HEK293 (cell line): ENCODE results near the gene TGDS.

Source experiments
- HOXA7 ChIP-seq: sonication (generic); formaldehyde crosslinking; IDR thresholded peaks from 2 replicates; pipeline ENCODE4 v1.8.1; 2022; ENCODE audit warnings: missing genetic modification reagents, borderline replicate concordance
- MZF1 ChIP-seq: fragments of 450-650 bp; formaldehyde crosslinking; IDR thresholded peaks from 2 replicates; pipeline ENCODE4 v1.5.1; 2017; ENCODE audit warnings: missing biosample characterization, missing genetic modification characterization, borderline replicate concordance
- REPIN1 ChIP-seq: fragments of 450-650 bp; formaldehyde crosslinking; IDR thresholded peaks from 2 replicates; pipeline ENCODE4 v1.5.1; 2017; ENCODE audit warnings: missing biosample characterization, missing genetic modification characterization, low read depth
- SCRT1 ChIP-seq: fragments of 450-650 bp; formaldehyde crosslinking; IDR thresholded peaks from 2 replicates; pipeline ENCODE4 v1.5.1; 2016; ENCODE audit warnings: missing biosample characterization, missing genetic modification characterization, borderline replicate concordance
- SP3 ChIP-seq: fragments of 450-650 bp; formaldehyde crosslinking; IDR thresholded peaks from 2 replicates; pipeline ENCODE4 v1.5.1; 2016; ENCODE audit warnings: missing biosample characterization, missing genetic modification characterization
- TRIM28 ChIP-seq: IDR thresholded peaks from 2 replicates; pipeline ENCODE4 v1.6.1; 2011; ENCODE audit warnings: low read length, control low read depth, borderline replicate concordance
- ZFHX2 ChIP-seq: fragments of 450-650 bp; formaldehyde crosslinking; conservative IDR thresholded peaks from 2 replicates; pipeline ENCODE4 v1.5.1; 2016; ENCODE audit warnings: missing biosample characterization, missing genetic modification characterization
- ZNF148 ChIP-seq: fragments of 450-650 bp; formaldehyde crosslinking; IDR thresholded peaks from 2 replicates; pipeline ENCODE4 v1.5.0; 2017; ENCODE audit warnings: missing biosample characterization, missing genetic modification characterization, borderline replicate concordance
- ZNF174 ChIP-seq: fragments of 450-650 bp; formaldehyde crosslinking; IDR thresholded peaks from 2 replicates; pipeline ENCODE4 v1.5.0; 2017; ENCODE audit warnings: missing biosample characterization, mild to moderate bottlenecking, missing genetic modification characterization
- ZNF2 ChIP-seq: fragments of 450-650 bp; formaldehyde crosslinking; IDR thresholded peaks from 2 replicates; pipeline ENCODE4 v1.5.1; 2016; ENCODE audit warnings: missing biosample characterization, missing genetic modification characterization
- ZNF292 ChIP-seq: fragments of 450-650 bp; formaldehyde crosslinking; IDR thresholded peaks from 2 replicates; pipeline ENCODE4 v1.5.1; 2016; ENCODE audit warnings: low read depth, missing biosample characterization, missing genetic modification characterization, borderline replicate concordance
- ZNF350 ChIP-seq: fragments of 450-650 bp; formaldehyde crosslinking; IDR thresholded peaks from 2 replicates; pipeline ENCODE4 v1.5.0; 2017; ENCODE audit warnings: missing biosample characterization, mild to moderate bottlenecking, missing genetic modification characterization
- ZNF529 ChIP-seq: fragments of 450-650 bp; formaldehyde crosslinking; IDR thresholded peaks from 2 replicates; pipeline ENCODE4 v1.5.1; 2017; ENCODE audit warnings: missing genetic modification characterization, missing biosample characterization; ENCODE audit not compliant: insufficient replicate concordance
- ZNF549 ChIP-seq: fragments of 450-650 bp; IDR thresholded peaks from 2 replicates; pipeline ENCODE4 v1.5.1; 2018; ENCODE audit warnings: missing biosample characterization, missing genetic modification characterization, mild to moderate bottlenecking, inconsistent platforms, moderate library complexity
- ZNF560 ChIP-seq: fragments of 450-650 bp; formaldehyde crosslinking; IDR thresholded peaks from 2 replicates; pipeline ENCODE4 v1.5.1; 2017; ENCODE audit warnings: missing biosample characterization, missing genetic modification characterization, borderline replicate concordance
- ZNF623 ChIP-seq: fragments of 450-650 bp; formaldehyde crosslinking; IDR thresholded peaks from 2 replicates; pipeline ENCODE4 v1.5.1; 2016; ENCODE audit warnings: missing biosample characterization, missing genetic modification characterization
- ZNF654 ChIP-seq: fragments of 450-650 bp; formaldehyde crosslinking; IDR thresholded peaks from 2 replicates; pipeline ENCODE4 v1.5.1; 2016; ENCODE audit warnings: low read depth, missing biosample characterization, missing genetic modification characterization
- ZNF76 ChIP-seq: fragments of 450-650 bp; formaldehyde crosslinking; IDR thresholded peaks from 2 replicates; pipeline ENCODE4; 2016; ENCODE audit warnings: low read depth, missing biosample characterization, missing genetic modification characterization, borderline replicate concordance
- ZNF776 ChIP-seq: fragments of 450-650 bp; formaldehyde crosslinking; IDR thresholded peaks from 2 replicates; pipeline ENCODE4 v1.5.0; 2017; ENCODE audit warnings: missing biosample characterization, missing genetic modification characterization, borderline replicate concordance
- ZNF791 ChIP-seq: fragments of 450-650 bp; formaldehyde crosslinking; IDR thresholded peaks from 2 replicates; pipeline ENCODE4 v1.5.1; 2016; ENCODE audit warnings: missing biosample characterization, missing genetic modification characterization
- ZSCAN23 ChIP-seq: fragments of 450-650 bp; formaldehyde crosslinking; IDR thresholded peaks from 2 replicates; pipeline ENCODE4 v1.5.1; 2016; ENCODE audit warnings: missing biosample characterization, missing genetic modification characterization
- TF ChIP-seq, protein P1 (sequence below): fragments of 450-650 bp; formaldehyde crosslinking; IDR thresholded peaks from 2 replicates; pipeline ENCODE4 v1.5.1; 2016; ENCODE audit warnings: missing biosample characterization, missing genetic modification characterization, low read depth
- TF ChIP-seq, protein P2 (sequence below): fragments of 450-650 bp; formaldehyde crosslinking; IDR thresholded peaks from 2 replicates; pipeline ENCODE4 v1.5.1; 2016; ENCODE audit warnings: missing biosample characterization, missing genetic modification characterization
- TF ChIP-seq, protein P3 (sequence below): fragments of 450-650 bp; formaldehyde crosslinking; IDR thresholded peaks from 2 replicates; pipeline ENCODE4 v1.5.1; 2016; ENCODE audit warnings: missing biosample characterization, missing genetic modification characterization
- TF ChIP-seq, protein P4 (sequence below): fragments of 450-650 bp; formaldehyde crosslinking; IDR thresholded peaks from 2 replicates; pipeline ENCODE4 v1.5.1; 2016; ENCODE audit warnings: missing biosample characterization, missing genetic modification characterization
- TF ChIP-seq, protein P5 (sequence below): fragments of 450-650 bp; formaldehyde crosslinking; IDR thresholded peaks from 2 replicates; pipeline ENCODE4 v1.5.1; 2016; ENCODE audit warnings: missing biosample characterization, missing genetic modification characterization
- TF ChIP-seq, protein P6 (sequence below): fragments of 450-650 bp; formaldehyde crosslinking; IDR thresholded peaks from 2 replicates; pipeline ENCODE4 v1.5.1; 2016; ENCODE audit warnings: missing biosample characterization, missing genetic modification characterization

The TGDS gene

GRCh38 chr13:94549232-94550061 lies 46.5 kb downstream of the TGDS start (continued):
- no peak for TF ChIP-seq ZNF174 (tag by site-specific recombination)
- TF ChIP-seq, protein P1, sequence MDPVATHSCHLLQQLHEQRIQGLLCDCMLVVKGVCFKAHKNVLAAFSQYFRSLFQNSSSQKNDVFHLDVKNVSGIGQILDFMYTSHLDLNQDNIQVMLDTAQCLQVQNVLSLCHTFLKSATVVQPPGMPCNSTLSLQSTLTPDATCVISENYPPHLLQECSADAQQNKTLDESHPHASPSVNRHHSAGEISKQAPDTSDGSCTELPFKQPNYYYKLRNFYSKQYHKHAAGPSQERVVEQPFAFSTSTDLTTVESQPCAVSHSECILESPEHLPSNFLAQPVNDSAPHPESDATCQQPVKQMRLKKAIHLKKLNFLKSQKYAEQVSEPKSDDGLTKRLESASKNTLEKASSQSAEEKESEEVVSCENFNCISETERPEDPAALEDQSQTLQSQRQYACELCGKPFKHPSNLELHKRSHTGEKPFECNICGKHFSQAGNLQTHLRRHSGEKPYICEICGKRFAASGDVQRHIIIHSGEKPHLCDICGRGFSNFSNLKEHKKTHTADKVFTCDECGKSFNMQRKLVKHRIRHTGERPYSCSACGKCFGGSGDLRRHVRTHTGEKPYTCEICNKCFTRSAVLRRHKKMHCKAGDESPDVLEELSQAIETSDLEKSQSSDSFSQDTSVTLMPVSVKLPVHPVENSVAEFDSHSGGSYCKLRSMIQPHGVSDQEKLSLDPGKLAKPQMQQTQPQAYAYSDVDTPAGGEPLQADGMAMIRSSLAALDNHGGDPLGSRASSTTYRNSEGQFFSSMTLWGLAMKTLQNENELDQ (tag by site-specific recombination), result no peak
- no peak for TF ChIP-seq ZNF791 (tag by site-specific recombination)
- TF ChIP-seq, protein P2, sequence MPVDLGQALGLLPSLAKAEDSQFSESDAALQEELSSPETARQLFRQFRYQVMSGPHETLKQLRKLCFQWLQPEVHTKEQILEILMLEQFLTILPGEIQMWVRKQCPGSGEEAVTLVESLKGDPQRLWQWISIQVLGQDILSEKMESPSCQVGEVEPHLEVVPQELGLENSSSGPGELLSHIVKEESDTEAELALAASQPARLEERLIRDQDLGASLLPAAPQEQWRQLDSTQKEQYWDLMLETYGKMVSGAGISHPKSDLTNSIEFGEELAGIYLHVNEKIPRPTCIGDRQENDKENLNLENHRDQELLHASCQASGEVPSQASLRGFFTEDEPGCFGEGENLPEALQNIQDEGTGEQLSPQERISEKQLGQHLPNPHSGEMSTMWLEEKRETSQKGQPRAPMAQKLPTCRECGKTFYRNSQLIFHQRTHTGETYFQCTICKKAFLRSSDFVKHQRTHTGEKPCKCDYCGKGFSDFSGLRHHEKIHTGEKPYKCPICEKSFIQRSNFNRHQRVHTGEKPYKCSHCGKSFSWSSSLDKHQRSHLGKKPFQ (tag by site-specific recombination), result no peak
- peak; percentile 73; the same call in 1 of the 2 replicates for TF ChIP-seq ZNF76 (tag by site-specific recombination)
- TF ChIP-seq ZFHX2 (tag by site-specific recombination), result no peak
- no peak for TF ChIP-seq ZNF292 (tag by site-specific recombination)
- no peak for TF ChIP-seq HOXA7 (CRISPR knock-in tag)
- no peak for TF ChIP-seq ZNF776 (tag by site-specific recombination)
- TF ChIP-seq REPIN1, result no peak
- TF ChIP-seq, protein P3, sequence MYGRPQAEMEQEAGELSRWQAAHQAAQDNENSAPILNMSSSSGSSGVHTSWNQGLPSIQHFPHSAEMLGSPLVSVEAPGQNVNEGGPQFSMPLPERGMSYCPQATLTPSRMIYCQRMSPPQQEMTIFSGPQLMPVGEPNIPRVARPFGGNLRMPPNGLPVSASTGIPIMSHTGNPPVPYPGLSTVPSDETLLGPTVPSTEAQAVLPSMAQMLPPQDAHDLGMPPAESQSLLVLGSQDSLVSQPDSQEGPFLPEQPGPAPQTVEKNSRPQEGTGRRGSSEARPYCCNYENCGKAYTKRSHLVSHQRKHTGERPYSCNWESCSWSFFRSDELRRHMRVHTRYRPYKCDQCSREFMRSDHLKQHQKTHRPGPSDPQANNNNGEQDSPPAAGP (tag by site-specific recombination), result 0 out of 2 replicates have a peak, but pooled peaks have one; percentile 57
- TF ChIP-seq, protein P4, sequence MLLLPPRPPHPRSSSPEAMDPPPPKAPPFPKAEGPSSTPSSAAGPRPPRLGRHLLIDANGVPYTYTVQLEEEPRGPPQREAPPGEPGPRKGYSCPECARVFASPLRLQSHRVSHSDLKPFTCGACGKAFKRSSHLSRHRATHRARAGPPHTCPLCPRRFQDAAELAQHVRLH (tag by site-specific recombination), result 0 out of 2 replicates have a peak, but pooled peaks have one; percentile 34
- TF ChIP-seq SCRT1, result no peak; the same call in 1 of the 2 replicates
- no peak for TF ChIP-seq SP3 (tag by site-specific recombination)
- TF ChIP-seq ZNF148 (tag by site-specific recombination), result no peak
- TF ChIP-seq ZNF2 (tag by site-specific recombination), result peak; percentile 85; the same call in 1 of the 2 replicates
- TF ChIP-seq, protein P5, sequence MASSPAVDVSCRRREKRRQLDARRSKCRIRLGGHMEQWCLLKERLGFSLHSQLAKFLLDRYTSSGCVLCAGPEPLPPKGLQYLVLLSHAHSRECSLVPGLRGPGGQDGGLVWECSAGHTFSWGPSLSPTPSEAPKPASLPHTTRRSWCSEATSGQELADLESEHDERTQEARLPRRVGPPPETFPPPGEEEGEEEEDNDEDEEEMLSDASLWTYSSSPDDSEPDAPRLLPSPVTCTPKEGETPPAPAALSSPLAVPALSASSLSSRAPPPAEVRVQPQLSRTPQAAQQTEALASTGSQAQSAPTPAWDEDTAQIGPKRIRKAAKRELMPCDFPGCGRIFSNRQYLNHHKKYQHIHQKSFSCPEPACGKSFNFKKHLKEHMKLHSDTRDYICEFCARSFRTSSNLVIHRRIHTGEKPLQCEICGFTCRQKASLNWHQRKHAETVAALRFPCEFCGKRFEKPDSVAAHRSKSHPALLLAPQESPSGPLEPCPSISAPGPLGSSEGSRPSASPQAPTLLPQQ (tag by site-specific recombination), result 0 out of 2 replicates have a peak, but pooled peaks have one; percentile 29
- TF ChIP-seq, protein P6, sequence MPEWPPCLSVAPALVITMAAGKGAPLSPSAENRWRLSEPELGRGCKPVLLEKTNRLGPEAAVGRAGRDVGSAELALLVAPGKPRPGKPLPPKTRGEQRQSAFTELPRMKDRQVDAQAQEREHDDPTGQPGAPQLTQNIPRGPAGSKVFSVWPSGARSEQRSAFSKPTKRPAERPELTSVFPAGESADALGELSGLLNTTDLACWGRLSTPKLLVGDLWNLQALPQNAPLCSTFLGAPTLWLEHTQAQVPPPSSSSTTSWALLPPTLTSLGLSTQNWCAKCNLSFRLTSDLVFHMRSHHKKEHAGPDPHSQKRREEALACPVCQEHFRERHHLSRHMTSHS (tag by site-specific recombination), result no peak
- TF ChIP-seq ZNF350 (tag by site-specific recombination), result no peak
- TF ChIP-seq ZNF560 (tag by site-specific recombination), result no peak
- TF ChIP-seq ZNF623 (tag by site-specific recombination), result no peak
- no peak for TF ChIP-seq MZF1 (tag by site-specific recombination)
- peak; percentile 96 for TF ChIP-seq TRIM28
- TF ChIP-seq ZNF549 (tag by site-specific recombination), result no peak
- no peak for TF ChIP-seq ZNF529 (tag by site-specific recombination)
- peak; percentile 74; the same call in 1 of the 2 replicates for TF ChIP-seq ZSCAN23 (tag by site-specific recombination)
- no peak for TF ChIP-seq ZNF654 (tag by site-specific recombination)
